ENCODE data around the gene GPR85. TPM values are rescaled to one million over a fixed set of nuclear protein-coding genes. Genes with fewer than 3 reads are reported as not detected.
"Not testable (repeated sequence)": the region's sequence is repeated elsewhere in the genome, so short reads cannot be mapped to it uniquely, and the experiment has no call there.

Gene GPR85
- total and polyA plus RNA-seq, 4 experiments from 2014 or later: not detected

- Histone ChIP-seq H3K4me1 (ENCODE audit: insufficient read depth, low read length) (no peaks in the 10 kb centered on the region), H3K27ac (ENCODE audit: low read depth, low read length) (no peak overlapping the region), H3K36me3 (ENCODE audit: insufficient read depth, low read length) (no peaks in the 10 kb centered on the region), H3K4me3 (ENCODE audit: low read length in 2 of 2) (no peak overlapping the region), H3K27me3 (ENCODE audit: insufficient read depth, low read length) (no peaks in the 10 kb centered on the region), H3K9me3 (ENCODE audit: control insufficient read depth in 1 of 2, low read length in 2 of 2) (no peaks in the 10 kb centered on the region)
- Mint-ChIP-seq H3K36me3 (no peaks in the 10 kb centered on the region), H3K4me1 (no peaks in the 10 kb centered on the region), H3K27me3 (peaks cover 13 to 20% of the 10 kb centered on the region in 2 donors), H3K4me3 (no peak overlapping the region), H3K9me3 (peaks cover 0 to 12% (median 5%) of the 10 kb centered on the region in 8 donors), H3K27ac (no peak overlapping the region)
- CTCF ChIA-PET (ENCODE audit: partially characterized antibody): no interaction called here
- intact Hi-C loops (cut with micrococcal nuclease): no loop called here
- no peak for DNase-seq
- POLR2A ChIA-PET (ENCODE audit: partially characterized antibody): interaction anchor here (0.6 kb wide), 1 partner anchor 243 kb away, joined by 3 read pairs; no protein-coding TSS in a partner anchor
Measured at GRCh38 chr7:113054938-113055337, 31.7 kb downstream of the GPR85 start.

GRCh38 chr7:113054272-113054671 is 32.4 kb downstream of the GPR85 start:
- H3K27ac ChIP-seq (ENCODE audit: low read depth, low read length); H3K27ac Mint-ChIP-seq; intact Hi-C loops (cut with micrococcal nuclease); H3K4me3 Mint-ChIP-seq; H3K9me3 ChIP-seq (ENCODE audit: control insufficient read depth in 1 of 2, low read length in 2 of 2); H3K27me3 ChIP-seq (ENCODE audit: insufficient read depth, low read length); H3K4me1 ChIP-seq (ENCODE audit: insufficient read depth, low read length); H3K4me1 Mint-ChIP-seq; H3K4me3 ChIP-seq (ENCODE audit: low read length in 2 of 2); POLR2A ChIA-PET (ENCODE audit: partially characterized antibody); H3K36me3 Mint-ChIP-seq; H3K36me3 ChIP-seq (ENCODE audit: insufficient read depth, low read length); CTCF ChIA-PET (ENCODE audit: partially characterized antibody); DNase-seq: not testable (repeated sequence)
- H3K9me3 Mint-ChIP-seq: peaks cover 0 to 12% (median 7%) of the 10 kb centered on the region in 8 donors
- peaks cover 13 to 22% of the 10 kb centered on the region in 2 donors for H3K27me3 Mint-ChIP-seq

- H3K4me3 ChIP-seq (ENCODE audit: low read length in 2 of 2); H3K4me1 ChIP-seq (ENCODE audit: insufficient read depth, low read length); H3K27ac ChIP-seq (ENCODE audit: low read depth, low read length); H3K9me3 ChIP-seq (ENCODE audit: control insufficient read depth in 1 of 2, low read length in 2 of 2); CTCF ChIA-PET (ENCODE audit: partially characterized antibody); H3K27me3 Mint-ChIP-seq; H3K36me3 ChIP-seq (ENCODE audit: insufficient read depth, low read length); H3K4me1 Mint-ChIP-seq; intact Hi-C loops (cut with micrococcal nuclease); DNase-seq; H3K36me3 Mint-ChIP-seq; H3K4me3 Mint-ChIP-seq; POLR2A ChIA-PET (ENCODE audit: partially characterized antibody); H3K27me3 ChIP-seq (ENCODE audit: insufficient read depth, low read length); H3K27ac Mint-ChIP-seq: not testable (repeated sequence)
- H3K9me3 Mint-ChIP-seq: peaks cover 0 to 15% (median 7%) of the 10 kb centered on the region in 8 donors
Measured at GRCh38 chr7:113049221-113049620, 37.4 kb downstream of the GPR85 start.

- H3K4me3 Mint-ChIP-seq: no peak overlapping the region
- Histone ChIP-seq H3K4me1 (ENCODE audit: insufficient read depth, low read length) (no peaks in the 10 kb centered on the region), H3K4me3 (ENCODE audit: low read length in 2 of 2) (no peak overlapping the region), H3K27ac (ENCODE audit: low read depth, low read length) (no peak overlapping the region), H3K9me3 (ENCODE audit: control insufficient read depth in 1 of 2, low read length in 2 of 2) (no peaks in the 10 kb centered on the region), H3K27me3 (ENCODE audit: insufficient read depth, low read length) (no peaks in the 10 kb centered on the region), H3K36me3 (ENCODE audit: insufficient read depth, low read length) (no peaks in the 10 kb centered on the region)
- POLR2A ChIA-PET (ENCODE audit: partially characterized antibody): no interaction called here
- intact Hi-C loops (cut with micrococcal nuclease): no loop called here
- no peaks in the 10 kb centered on the region for H3K36me3 Mint-ChIP-seq
- CTCF ChIA-PET (ENCODE audit: partially characterized antibody): no interaction called here
- H3K27me3 Mint-ChIP-seq: peaks cover 6 to 8% of the 10 kb centered on the region in 2 donors
- H3K9me3 Mint-ChIP-seq: peaks cover 0 to 10% (median 6%) of the 10 kb centered on the region in 8 donors
- no peaks in the 10 kb centered on the region for H3K4me1 Mint-ChIP-seq
- H3K27ac Mint-ChIP-seq: no peak overlapping the region
- no peak for DNase-seq
Measured at GRCh38 chr7:113046453-113046852, 40.2 kb downstream of the GPR85 start.

GRCh38 chr7:113045379-113045778 is 41.2 kb downstream of the GPR85 start:
- POLR2A ChIA-PET (ENCODE audit: partially characterized antibody): no interaction called here
- Histone ChIP-seq H3K9me3 (ENCODE audit: control insufficient read depth in 1 of 2, low read length in 2 of 2) (no peaks in the 10 kb centered on the region), H3K36me3 (ENCODE audit: insufficient read depth, low read length) (no peaks in the 10 kb centered on the region), H3K27me3 (ENCODE audit: insufficient read depth, low read length) (no peaks in the 10 kb centered on the region), H3K4me1 (ENCODE audit: insufficient read depth, low read length) (no peaks in the 10 kb centered on the region), H3K4me3 (ENCODE audit: low read length in 2 of 2) (no peak overlapping the region), H3K27ac (ENCODE audit: low read depth, low read length) (no peak overlapping the region)
- no peak for DNase-seq
- peaks cover 8% of the 10 kb centered on the region in 2 donors for H3K27me3 Mint-ChIP-seq
- H3K27ac Mint-ChIP-seq: no peak overlapping the region
- peaks cover 0 to 9% (median 2%) of the 10 kb centered on the region in 8 donors for H3K9me3 Mint-ChIP-seq
- intact Hi-C loops (cut with micrococcal nuclease): no loop called here
- H3K36me3 Mint-ChIP-seq: no peaks in the 10 kb centered on the region
- H3K4me1 Mint-ChIP-seq: no peaks in the 10 kb centered on the region
- CTCF ChIA-PET (ENCODE audit: partially characterized antibody): no interaction called here
- H3K4me3 Mint-ChIP-seq: no peak overlapping the region

- POLR2A ChIA-PET (ENCODE audit: partially characterized antibody): no interaction called here
Measured at GRCh38 chr7:113044394-113044793, 42.2 kb downstream of the GPR85 start.

GRCh38 chr7:113040849-113041248 is 45.8 kb downstream of the GPR85 start:
- POLR2A ChIA-PET (ENCODE audit: partially characterized antibody): no interaction called here
- H3K27ac Mint-ChIP-seq: no peak overlapping the region
- Histone ChIP-seq H3K4me1 (ENCODE audit: insufficient read depth, low read length) (no peaks in the 10 kb centered on the region), H3K27ac (ENCODE audit: low read depth, low read length) (no peak overlapping the region), H3K36me3 (ENCODE audit: insufficient read depth, low read length) (no peaks in the 10 kb centered on the region), H3K4me3 (ENCODE audit: low read length in 2 of 2) (no peak overlapping the region), H3K9me3 (ENCODE audit: control insufficient read depth in 1 of 2, low read length in 2 of 2) (no peaks in the 10 kb centered on the region), H3K27me3 (ENCODE audit: insufficient read depth, low read length) (no peaks in the 10 kb centered on the region)
- H3K9me3 Mint-ChIP-seq: peaks cover 0 to 2% (median 0%) of the 10 kb centered on the region in 8 donors
- intact Hi-C loops (cut with micrococcal nuclease): no loop called here
- H3K4me1 Mint-ChIP-seq: no peaks in the 10 kb centered on the region
- H3K27me3 Mint-ChIP-seq: peaks cover 6 to 8% of the 10 kb centered on the region in 2 donors
- no peak for DNase-seq
- H3K36me3 Mint-ChIP-seq: no peaks in the 10 kb centered on the region
- CTCF ChIA-PET (ENCODE audit: partially characterized antibody): no interaction called here
- H3K4me3 Mint-ChIP-seq: no peak overlapping the region

More at GRCh38 chr7:113044394-113044793, 42.2 kb downstream of the GPR85 start:
- H3K36me3 Mint-ChIP-seq: no peaks in the 10 kb centered on the region
- no peak overlapping the region for H3K4me3 Mint-ChIP-seq
- Histone ChIP-seq H3K27me3 (ENCODE audit: insufficient read depth, low read length) (no peaks in the 10 kb centered on the region), H3K9me3 (ENCODE audit: control insufficient read depth in 1 of 2, low read length in 2 of 2) (no peaks in the 10 kb centered on the region), H3K36me3 (ENCODE audit: insufficient read depth, low read length) (no peaks in the 10 kb centered on the region), H3K4me3 (ENCODE audit: low read length in 2 of 2) (no peak overlapping the region), H3K4me1 (ENCODE audit: insufficient read depth, low read length) (no peaks in the 10 kb centered on the region), H3K27ac (ENCODE audit: low read depth, low read length) (no peak overlapping the region)
- DNase-seq: no peak
- no peaks in the 10 kb centered on the region for H3K4me1 Mint-ChIP-seq
- intact Hi-C loops (cut with micrococcal nuclease): no loop called here
- H3K27me3 Mint-ChIP-seq: peaks cover 6 to 8% of the 10 kb centered on the region in 2 donors
- no peak overlapping the region for H3K27ac Mint-ChIP-seq
- H3K9me3 Mint-ChIP-seq: peaks cover 0 to 4% (median 0%) of the 10 kb centered on the region in 8 donors
- CTCF ChIA-PET (ENCODE audit: partially characterized antibody): no interaction called here

- intact Hi-C loops (cut with micrococcal nuclease): no loop called here
- Mint-ChIP-seq H3K4me1 (no peaks in the 10 kb centered on the region), H3K27ac (no peak overlapping the region), H3K36me3 (no peaks in the 10 kb centered on the region), H3K4me3 (no peak overlapping the region), H3K9me3 (peaks cover 0 to 2% (median 0%) of the 10 kb centered on the region in 8 donors), H3K27me3 (peaks cover 7 to 8% of the 10 kb centered on the region in 2 donors)
- Histone ChIP-seq H3K36me3 (ENCODE audit: insufficient read depth, low read length) (no peaks in the 10 kb centered on the region), H3K4me1 (ENCODE audit: insufficient read depth, low read length) (no peaks in the 10 kb centered on the region), H3K9me3 (ENCODE audit: control insufficient read depth in 1 of 2, low read length in 2 of 2) (no peaks in the 10 kb centered on the region), H3K27ac (ENCODE audit: low read depth, low read length) (no peak overlapping the region), H3K4me3 (ENCODE audit: low read length in 2 of 2) (no peak overlapping the region), H3K27me3 (ENCODE audit: insufficient read depth, low read length) (no peaks in the 10 kb centered on the region)
- POLR2A ChIA-PET (ENCODE audit: partially characterized antibody): no interaction called here
- CTCF ChIA-PET (ENCODE audit: partially characterized antibody): no interaction called here
- no peak for DNase-seq
Measured at GRCh38 chr7:113033959-113034358, 52.7 kb downstream of the GPR85 start.

Data from CD4-positive, alpha-beta memory T cell (primary cell).